HepG2 (cell line): ENCODE data around the gene GDF15. TPM values are rescaled to one million over a fixed set of nuclear protein-coding genes. Genes with fewer than 3 reads are reported as not detected.

ENCODE experiments used
- MXD3 ChIP-seq: IDR thresholded peaks from 2 replicates; pipeline ENCODE4 v1.6.1; 2016; ENCODE audit warnings: mild to moderate bottlenecking, missing biosample characterization, missing genetic modification reagents
- SP140L ChIP-seq: sonication (generic); formaldehyde crosslinking; IDR thresholded peaks from 2 replicates; pipeline ENCODE4 v1.4.0; 2020; ENCODE audit warnings: missing genetic modification reagents, borderline replicate concordance
- ZNF234 ChIP-seq: sonication (generic); formaldehyde crosslinking; conservative IDR thresholded peaks from 2 replicates; pipeline ENCODE4 v1.5.1; 2020; ENCODE audit warnings: mild to moderate bottlenecking, missing genetic modification reagents
- ZNF318 ChIP-seq: sonication (generic); formaldehyde crosslinking; IDR thresholded peaks from 2 replicates; pipeline ENCODE4 v1.4.0; 2020; ENCODE audit warnings: mild to moderate bottlenecking, missing genetic modification reagents
- polyA plus RNA-seq, 8 experiments: library from polyadenylated mRNA; depleted of rRNA in 3 of 8; stranded (reverse) in 7 of 8; unstranded in 1 of 8; fragments of >200 nt; fragmentation: Illumina TruSeq in 4 of 8; extraction: Trizol in 4 of 8; gene quantifications; 2 replicates each; pipeline versions ENCODE4 v1.2.1 to v1.2.3, GENCODE V29; 2011 to 2016; ENCODE audit warnings: low read depth in 4 of 8, missing spikeins in 1 of 8, mixed read lengths in 1 of 8; ENCODE audit not compliant: insufficient read depth in 1 of 8
- total RNA-seq, 5 experiments: library from RNA; depleted of rRNA; stranded (reverse); fragments of >200 nt; fragmentation: Illumina TruSeq; extraction: Trizol; gene quantifications; 2 replicates each; pipeline ENCODE4 v1.2.3, GENCODE V29; 2016; ENCODE audit warnings: low read depth in 1 of 5

Gene GDF15
- total and polyA plus RNA-seq, 2 of the 13 experiments (the other 11 are each of a cell fraction or from before 2014, with no cell fraction given): 146 to 422 TPM

- TF ChIP-seq ZNF318 (CRISPR knock-in tag) (no peak), ZNF234 (CRISPR knock-in tag) (no peak), SP140L (no peak), MXD3 (CRISPR knock-in tag) (no peak)
Observed at GRCh38 chr19:18412610-18413239, 26.8 kb downstream of the GDF15 start (continued).
